Measurements from ENCODE around the gene BBC3. TPM values are rescaled to one million over a fixed set of nuclear protein-coding genes. Genes with fewer than 3 reads are reported as not detected.

Gene BBC3
- polyA plus RNA-seq, 4 donors: 2.9 to 9.3 (median 4.3) TPM

GRCh38 chr19:47226426-47227351 is 4.3 kb downstream of the BBC3 start:
- FAIRE-seq: no peak
- Histone ChIP-seq H3K36me3 (ENCODE audit: control insufficient read depth in 3 of 3, insufficient read depth in 2 of 3, low read depth in 1 of 3, low read length in 3 of 3) (peaks cover 0 to 5% (median 0%) of the 10 kb centered on the region in 3 donors), H3K9me3 (ENCODE audit: control insufficient read depth in 2 of 2, insufficient read depth in 1 of 2, low read depth in 1 of 2, low read length in 1 of 2) (no peaks in the 10 kb centered on the region), H3K27me3 (ENCODE audit: control insufficient read depth in 3 of 3, insufficient read depth in 3 of 3, low read length in 3 of 3) (peaks cover 0 to 24% (median 0%) of the 10 kb centered on the region in 3 donors), H3K27ac (ENCODE audit: low read depth in 1 of 3, low read length in 2 of 3) (peak overlapping the region; percentile 73 to 94 (median 93)), H3K4me1 (ENCODE audit: control insufficient read depth in 3 of 3, insufficient read depth in 2 of 3, low read depth in 1 of 3, low read length in 2 of 3) (peaks cover 7 to 39% (median 7%) of the 10 kb centered on the region in 3 donors), H3K4me3 (ENCODE audit: low read depth in 1 of 3, low read length in 3 of 3) (peak overlapping the region; percentile 40 to 68 (median 50))
- WGBS, 3 donors: 5 to 6% (median 5%) methylated on average over 34 to 56 of the region's 56 CpGs
- DNase-seq: peak; percentile 81

GRCh38 chr19:47225746-47226425 is 5.1 kb downstream of the BBC3 start:
- Histone ChIP-seq H3K36me3 (ENCODE audit: control insufficient read depth in 3 of 3, insufficient read depth in 2 of 3, low read depth in 1 of 3, low read length in 3 of 3) (peaks cover 0 to 9% (median 2%) of the 10 kb centered on the region in 3 donors), H3K27ac (ENCODE audit: low read depth in 1 of 3, low read length in 2 of 3) (peak overlapping the region; percentile 77 to 94 (median 93)), H3K4me1 (ENCODE audit: control insufficient read depth in 3 of 3, insufficient read depth in 2 of 3, low read depth in 1 of 3, low read length in 2 of 3) (peaks cover 7 to 34% (median 7%) of the 10 kb centered on the region in 3 donors), H3K9me3 (ENCODE audit: control insufficient read depth in 2 of 2, insufficient read depth in 1 of 2, low read depth in 1 of 2, low read length in 1 of 2) (no peaks in the 10 kb centered on the region), H3K27me3 (ENCODE audit: control insufficient read depth in 3 of 3, insufficient read depth in 3 of 3, low read length in 3 of 3) (peaks cover 0 to 24% (median 0%) of the 10 kb centered on the region in 3 donors), H3K4me3 (ENCODE audit: low read depth in 1 of 3, low read length in 3 of 3) (peak overlapping the region; percentile 40 to 68 (median 50))
- FAIRE-seq (no peak), DNase-seq (peak; percentile 80 to 95)
- 3 to 4% (median 3%) methylated on average over 28 to 59 of the region's 59 CpGs for WGBS, 3 donors

- no peak for DNase-seq
- H3K4me3 ChIP-seq (ENCODE audit: low read depth in 1 of 3, low read length in 3 of 3): no peak overlapping the region
- no peaks in the 10 kb centered on the region for H3K9me3 ChIP-seq (ENCODE audit: control insufficient read depth in 2 of 2, insufficient read depth in 1 of 2, low read depth in 1 of 2, low read length in 1 of 2)
- 92 to 96% (median 93%) methylated on average over 8 to 11 of the region's 11 CpGs for WGBS, 3 donors
- peaks cover 0 to 12% (median 2%) of the 10 kb centered on the region in 3 donors for H3K36me3 ChIP-seq (ENCODE audit: control insufficient read depth in 3 of 3, insufficient read depth in 2 of 3, low read depth in 1 of 3, low read length in 3 of 3)
- H3K4me1 ChIP-seq (ENCODE audit: control insufficient read depth in 3 of 3, insufficient read depth in 2 of 3, low read depth in 1 of 3, low read length in 2 of 3): peaks cover 2 to 10% (median 3%) of the 10 kb centered on the region in 3 donors
- H3K27ac ChIP-seq (ENCODE audit: low read depth in 1 of 3, low read length in 2 of 3): no peak overlapping the region
- no peak for FAIRE-seq
- H3K27me3 ChIP-seq (ENCODE audit: control insufficient read depth in 3 of 3, insufficient read depth in 3 of 3, low read length in 3 of 3): no peaks in the 10 kb centered on the region
Measured at GRCh38 chr19:47221890-47222289, 9.1 kb downstream of the BBC3 start.

GRCh38 chr19:47221080-47221841 is 9.7 kb downstream of the BBC3 start:
- 89 to 93% (median 90%) methylated on average over 26 to 33 of the region's 33 CpGs for WGBS, 3 donors
- H3K27ac ChIP-seq (ENCODE audit: low read depth in 1 of 3, low read length in 2 of 3): no peak overlapping the region
- peaks cover 0 to 12% (median 2%) of the 10 kb centered on the region in 3 donors for H3K36me3 ChIP-seq (ENCODE audit: control insufficient read depth in 3 of 3, insufficient read depth in 2 of 3, low read depth in 1 of 3, low read length in 3 of 3)
- no peak for DNase-seq
- H3K9me3 ChIP-seq (ENCODE audit: control insufficient read depth in 2 of 2, insufficient read depth in 1 of 2, low read depth in 1 of 2, low read length in 1 of 2): no peaks in the 10 kb centered on the region
- no peak for FAIRE-seq
- no peak overlapping the region for H3K4me3 ChIP-seq (ENCODE audit: low read depth in 1 of 3, low read length in 3 of 3)
- H3K27me3 ChIP-seq (ENCODE audit: control insufficient read depth in 3 of 3, insufficient read depth in 3 of 3, low read length in 3 of 3): no peaks in the 10 kb centered on the region
- H3K4me1 ChIP-seq (ENCODE audit: control insufficient read depth in 3 of 3, insufficient read depth in 2 of 3, low read depth in 1 of 3, low read length in 2 of 3): peaks cover 0 to 6% (median 0%) of the 10 kb centered on the region in 3 donors

- FAIRE-seq (no peak), DNase-seq (peak; percentile 67 to 85)
- Histone ChIP-seq H3K9me3 (ENCODE audit: control insufficient read depth in 2 of 2, insufficient read depth in 1 of 2, low read depth in 1 of 2, low read length in 1 of 2) (no peaks in the 10 kb centered on the region), H3K4me1 (ENCODE audit: control insufficient read depth in 3 of 3, insufficient read depth in 2 of 3, low read depth in 1 of 3, low read length in 2 of 3) (peaks cover 0 to 6% (median 0%) of the 10 kb centered on the region in 3 donors), H3K4me3 (ENCODE audit: low read depth in 1 of 3, low read length in 3 of 3) (no peak overlapping the region), H3K27ac (ENCODE audit: low read depth in 1 of 3, low read length in 2 of 3) (no peak overlapping the region), H3K27me3 (ENCODE audit: control insufficient read depth in 3 of 3, insufficient read depth in 3 of 3, low read length in 3 of 3) (no peaks in the 10 kb centered on the region), H3K36me3 (ENCODE audit: control insufficient read depth in 3 of 3, insufficient read depth in 2 of 3, low read depth in 1 of 3, low read length in 3 of 3) (peaks cover 0 to 14% (median 0%) of the 10 kb centered on the region in 3 donors)
- WGBS, 3 donors: 49 to 69% (median 58%) methylated on average over 5 of the region's 5 CpGs
Measured at GRCh38 chr19:47215581-47215980, 15.4 kb downstream of the BBC3 start.

GRCh38 chr19:47210689-47211316 is 20.2 kb downstream of the BBC3 start:
- Histone ChIP-seq H3K27ac (ENCODE audit: low read depth in 1 of 3, low read length in 2 of 3) (peak overlapping the region in 1 of 3 donors; percentile 52), H3K27me3 (ENCODE audit: control insufficient read depth in 3 of 3, insufficient read depth in 3 of 3, low read length in 3 of 3) (no peaks in the 10 kb centered on the region), H3K9me3 (ENCODE audit: control insufficient read depth in 2 of 2, insufficient read depth in 1 of 2, low read depth in 1 of 2, low read length in 1 of 2) (no peaks in the 10 kb centered on the region), H3K4me3 (ENCODE audit: low read depth in 1 of 3, low read length in 3 of 3) (no peak overlapping the region), H3K4me1 (ENCODE audit: control insufficient read depth in 3 of 3, insufficient read depth in 2 of 3, low read depth in 1 of 3, low read length in 2 of 3) (peaks cover 0 to 9% (median 0%) of the 10 kb centered on the region in 3 donors), H3K36me3 (ENCODE audit: control insufficient read depth in 3 of 3, insufficient read depth in 2 of 3, low read depth in 1 of 3, low read length in 3 of 3) (peaks cover 8 to 53% (median 15%) of the 10 kb centered on the region in 3 donors)
- DNase-seq (peak; percentile 76 to 87), FAIRE-seq (no peak)
- 31 to 36% (median 33%) methylated on average over 19 of the region's 19 CpGs for WGBS, 3 donors

- peaks cover 11 to 58% (median 17%) of the 10 kb centered on the region in 3 donors for H3K36me3 ChIP-seq (ENCODE audit: control insufficient read depth in 3 of 3, insufficient read depth in 2 of 3, low read depth in 1 of 3, low read length in 3 of 3)
- FAIRE-seq (no peak), DNase-seq (no peak)
- H3K9me3 ChIP-seq (ENCODE audit: control insufficient read depth in 2 of 2, insufficient read depth in 1 of 2, low read depth in 1 of 2, low read length in 1 of 2): no peaks in the 10 kb centered on the region
- peak overlapping the region in 1 of 3 donors; percentile 52 for H3K27ac ChIP-seq (ENCODE audit: low read depth in 1 of 3, low read length in 2 of 3)
- no peaks in the 10 kb centered on the region for H3K27me3 ChIP-seq (ENCODE audit: control insufficient read depth in 3 of 3, insufficient read depth in 3 of 3, low read length in 3 of 3)
- no peak overlapping the region for H3K4me3 ChIP-seq (ENCODE audit: low read depth in 1 of 3, low read length in 3 of 3)
- peaks cover 0 to 6% (median 0%) of the 10 kb centered on the region in 3 donors for H3K4me1 ChIP-seq (ENCODE audit: control insufficient read depth in 3 of 3, insufficient read depth in 2 of 3, low read depth in 1 of 3, low read length in 2 of 3)
Measured at GRCh38 chr19:47210180-47210490, 20.9 kb downstream of the BBC3 start.

All from small intestine (tissue), 7 donors.